Upper lobe of left lung (tissue), 6 donors: ENCODE measurements around the gene C5orf63. TPM values are rescaled to one million over a fixed set of nuclear protein-coding genes. Genes with fewer than 3 reads are reported as not detected.

Experiments
- ATAC-seq, 2 donors: fragments of 200-7000 bp; cut with Tn5 transposase; one replicate each; pipeline ENCODE4 v1.9.1; 2022; ENCODE audit warnings: mild to moderate bottlenecking in 2 of 2, moderate library complexity in 2 of 2; ENCODE audit not compliant: low FRiP score in 2 of 2
- DNase-seq, 2 donors: peaks; one replicate each; pipeline ENCODE4 v3.0.0-alpha.2; 2019 to 2020
- H3K27ac ChIP-seq, 4 donors: fragments of 200-600 bp; sonication (generic); one replicate each; pipeline ENCODE4 v1.5.1; 2016 to 2019
- H3K27me3 ChIP-seq, 4 donors: fragments of 200-600 bp; sonication (generic); one replicate each; pipeline ENCODE4 v1.5.1; 2017 to 2019
- H3K36me3 ChIP-seq, 4 donors: fragments of 200-600 bp; sonication (generic); one replicate each; pipeline ENCODE4 v1.5.1; 2016 to 2019
- H3K4me1 ChIP-seq, 4 donors: fragments of 200-600 bp; sonication (generic); one replicate each; pipeline ENCODE4 v1.5.1; 2018 to 2019
- H3K4me3 ChIP-seq, 4 donors: fragments of 200-600 bp; sonication (generic); one replicate each; pipeline ENCODE4 v1.5.1; 2017 to 2019; ENCODE audit warnings: mild to moderate bottlenecking in 2 of 4, moderate library complexity in 1 of 4
- H3K9me3 ChIP-seq, 4 donors: fragments of 200-600 bp; sonication (generic); one replicate each; pipeline ENCODE4 v1.5.1; 2018 to 2019
- CTCF ChIP-seq, 6 experiments: fragments of 450-650 bp in 4 of 6; fragments of 200-600 bp in 2 of 6; sonication (generic) in 2 of 6; IDR thresholded peaks; one replicate each; pipeline ENCODE4 v1.5.1; 2016 to 2019; ENCODE audit warnings: antibody characterized with exemption in 6 of 6
- EP300 ChIP-seq, 4 donors: sonication (generic); formaldehyde crosslinking; IDR thresholded peaks; one replicate each; pipeline ENCODE4 v1.5.1; 2017; ENCODE audit warnings: antibody characterized with exemption in 4 of 4, control low read depth in 2 of 4
- POLR2A ChIP-seq, 4 donors: fragments of 450-650 bp; IDR thresholded peaks; one replicate each; pipeline ENCODE4 v1.5.1; 2016 to 2017; ENCODE audit warnings: antibody characterized with exemption in 4 of 4, mild to moderate bottlenecking in 2 of 4
- POLR2AphosphoS5 ChIP-seq, 2 donors: sonication (generic); formaldehyde crosslinking; IDR thresholded peaks; one replicate each; pipeline ENCODE4 v1.5.1; 2017; ENCODE audit warnings: antibody characterized with exemption in 2 of 2
- WGBS, 2 donors: methylation state at CpG; one replicate each; pipeline ENCODE4 v1.1.5; 2017 to 2018; 5-methylcytosine and 5-hydroxymethylcytosine counted together
- total RNA-seq, 6 donors: library from RNA; depleted of rRNA in 4 of 6; stranded (reverse); fragments of >200 nt in 4 of 6; gene quantifications; one replicate each; pipeline versions ENCODE4 v1.1.0 to v1.2.1, GENCODE V29; 2016 to 2021
- donor health status: DM: no; HTN: no; CAD: no; lungs with moderate emphysema.
- donor health status: DM: no; HTN: yes; CAD: no; lungs with severe emphysema.

C5orf63 gene
- total RNA-seq, 6 donors from 2014 or later, result 1.9 to 13.6 (median 6.1) TPM

- DNase-seq, result peak in 1 of 2 donors; percentile 46
- no peaks in the 10 kb centered on the region for H3K27me3 ChIP-seq
- TF ChIP-seq EP300 (IDR thresholded peaks at IDR 0.05) (peak in 1 of 4 donors; percentile 43), POLR2A (IDR thresholded peaks at IDR 0.05) (no peak), POLR2AphosphoS5 (IDR thresholded peaks at IDR 0.05) (peak in 1 of 2 donors; percentile 20)
- peak; percentile 39 to 88 for ATAC-seq
- H3K36me3 ChIP-seq, result no peaks in the 10 kb centered on the region
- H3K9me3 ChIP-seq, result no peaks in the 10 kb centered on the region
- H3K4me3 ChIP-seq, result no peak overlapping the region
- WGBS, 2 donors, result 63 to 64% methylated on average over 2 of the region's 2 CpGs
- no peak overlapping the region for H3K27ac ChIP-seq
- peaks cover 0 to 9% (median 2%) of the 10 kb centered on the region in 4 donors for H3K4me1 ChIP-seq
These were observed 28.2 kb upstream of the C5orf63 start for GRCh38 chr5:127101533-127101932.

DNA sequence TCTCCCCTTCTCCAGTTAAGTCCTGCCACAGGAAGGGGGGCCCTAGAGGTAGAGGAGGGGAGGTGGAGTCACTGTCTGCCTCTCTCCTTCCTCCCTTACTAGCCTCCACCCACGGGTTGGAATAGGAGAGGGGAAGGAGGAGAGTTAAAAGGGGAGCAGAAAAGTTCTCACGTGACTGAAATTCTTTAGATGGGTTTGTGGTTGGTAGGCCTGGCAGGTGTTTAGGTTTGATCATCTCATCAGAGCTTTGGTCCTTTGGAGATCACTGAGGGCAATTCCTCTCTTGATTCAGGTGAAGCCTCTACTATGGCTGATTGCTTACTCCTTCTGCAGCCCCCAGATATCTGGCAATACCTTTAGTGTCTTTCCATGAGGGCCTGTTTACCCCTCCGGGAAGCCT lies 24.9 kb upstream of the C5orf63 start:
- ATAC-seq, result no peak
- Histone ChIP-seq H3K9me3 (no peaks in the 10 kb centered on the region), H3K27me3 (no peaks in the 10 kb centered on the region), H3K36me3 (no peaks in the 10 kb centered on the region), H3K27ac (no peak overlapping the region), H3K4me3 (no peak overlapping the region), H3K4me1 (peaks cover 0 to 9% (median 2%) of the 10 kb centered on the region in 4 donors)
- DNase-seq, result no peak
- 63 to 70% methylated on average over 3 of the region's 3 CpGs for WGBS, 2 donors
- TF ChIP-seq POLR2A (IDR thresholded peaks at IDR 0.05), result no peak
- no peak for TF ChIP-seq EP300 (IDR thresholded peaks at IDR 0.05)
- TF ChIP-seq CTCF (IDR thresholded peaks at IDR 0.05), result no peak
- TF ChIP-seq POLR2AphosphoS5 (IDR thresholded peaks at IDR 0.05), result no peak

DNA sequence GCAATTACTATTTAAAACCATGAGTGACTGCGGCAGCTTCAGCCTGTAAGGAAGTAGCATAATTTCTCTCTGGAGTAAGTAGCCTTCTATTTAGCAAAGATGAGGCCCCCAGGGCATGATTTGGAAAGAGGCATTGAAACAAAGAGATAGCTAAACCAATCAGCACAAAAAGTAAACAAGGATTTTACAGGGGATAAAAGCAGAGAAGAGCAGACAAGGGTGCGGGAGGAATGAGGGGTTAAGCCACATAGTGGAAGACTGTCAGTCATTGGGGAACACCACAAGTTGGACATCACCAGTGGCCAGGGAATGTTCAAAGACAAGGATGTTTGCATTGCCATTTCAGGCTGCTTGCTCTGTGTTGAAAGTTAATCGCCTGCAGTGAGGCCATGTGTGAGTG lies 24.0 kb upstream of the C5orf63 start:
- no peak overlapping the region for H3K4me3 ChIP-seq
- 73 to 76% methylated on average over 3 of the region's 3 CpGs for WGBS, 2 donors
- no peaks in the 10 kb centered on the region for H3K9me3 ChIP-seq

GRCh38 chr5:127096328-127096993 lies 23.2 kb upstream of the C5orf63 start:
- DNase-seq, result no peak
- H3K27me3 ChIP-seq, result no peaks in the 10 kb centered on the region
- H3K9me3 ChIP-seq, result no peaks in the 10 kb centered on the region
- H3K27ac ChIP-seq, result no peak overlapping the region
- no peak overlapping the region for H3K4me3 ChIP-seq
- 80 to 86% methylated on average over 9 of the region's 9 CpGs for WGBS, 2 donors
- no peak for ATAC-seq
- peaks cover 0 to 4% (median 2%) of the 10 kb centered on the region in 4 donors for H3K4me1 ChIP-seq
- TF ChIP-seq POLR2A (IDR thresholded peaks at IDR 0.05), result no peak
- TF ChIP-seq POLR2AphosphoS5 (IDR thresholded peaks at IDR 0.05), result no peak
- TF ChIP-seq CTCF (IDR thresholded peaks at IDR 0.05), result no peak
- TF ChIP-seq EP300 (IDR thresholded peaks at IDR 0.05), result no peak
- no peaks in the 10 kb centered on the region for H3K36me3 ChIP-seq

More for the DNA sequence above, 24.0 kb upstream of the C5orf63 start:
- DNase-seq, result no peak
- TF ChIP-seq CTCF (IDR thresholded peaks at IDR 0.05), result no peak
- no peak for TF ChIP-seq POLR2AphosphoS5 (IDR thresholded peaks at IDR 0.05)
- no peak for TF ChIP-seq POLR2A (IDR thresholded peaks at IDR 0.05)
- no peak for TF ChIP-seq EP300 (IDR thresholded peaks at IDR 0.05)
- H3K27me3 ChIP-seq, result no peaks in the 10 kb centered on the region
- no peak overlapping the region for H3K27ac ChIP-seq
- ATAC-seq, result no peak
- H3K36me3 ChIP-seq, result no peaks in the 10 kb centered on the region
- H3K4me1 ChIP-seq, result peaks cover 0 to 7% (median 2%) of the 10 kb centered on the region in 4 donors

DNA sequence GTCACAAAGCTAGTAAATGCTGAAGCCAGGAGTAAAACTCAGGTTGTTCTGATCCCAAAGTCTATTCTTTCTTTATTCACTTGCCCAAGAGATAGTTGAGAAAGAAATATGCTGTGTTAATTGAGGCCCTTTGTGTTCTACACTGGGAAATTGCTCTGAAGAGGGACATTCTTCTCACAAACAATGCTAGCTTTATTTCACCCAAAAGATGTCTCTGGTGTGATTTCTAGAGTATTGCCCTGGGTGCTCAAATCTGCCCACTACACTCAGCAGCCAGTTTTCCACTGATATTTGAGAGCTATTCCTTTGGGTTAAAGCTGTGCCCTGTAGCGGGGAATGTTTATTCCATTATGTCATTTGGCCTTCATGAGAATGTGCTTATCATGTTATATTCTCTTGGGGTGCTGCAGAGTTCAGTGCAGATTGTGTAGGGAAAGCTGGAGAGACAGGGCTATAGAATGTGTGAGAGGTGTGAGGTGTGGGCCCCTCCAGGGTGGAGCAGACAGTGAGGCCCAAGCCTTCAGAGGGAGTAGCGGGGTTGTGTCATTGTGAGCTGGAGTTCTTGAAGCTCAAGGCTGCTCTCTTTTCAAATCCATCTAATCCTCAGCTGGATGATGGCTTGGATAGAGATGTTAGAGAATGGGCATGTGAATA lies 21.0 kb upstream of the C5orf63 start:
- no peak for ATAC-seq
- no peak for DNase-seq

More for the DNA sequence above, 21.0 kb upstream of the C5orf63 start:
- Histone ChIP-seq H3K27me3 (no peaks in the 10 kb centered on the region), H3K4me3 (no peak overlapping the region), H3K4me1 (no peaks in the 10 kb centered on the region), H3K9me3 (no peaks in the 10 kb centered on the region), H3K27ac (no peak overlapping the region), H3K36me3 (no peaks in the 10 kb centered on the region)
- TF ChIP-seq POLR2AphosphoS5 (IDR thresholded peaks at IDR 0.05) (no peak), EP300 (IDR thresholded peaks at IDR 0.05) (no peak), CTCF (IDR thresholded peaks at IDR 0.05) (no peak), POLR2A (IDR thresholded peaks at IDR 0.05) (no peak)
- 95 to 100% methylated on average over 2 of the region's 2 CpGs for WGBS, 2 donors
